Panc1 (cell line): Measurements from ENCODE around the gene MBNL2.

Experiments used
- CTCF ChIP-seq: fragments of 450-650 bp; IDR thresholded peaks from 2 replicates; pipeline ENCODE4 v1.5.1; 2017; ENCODE audit warnings: mild to moderate bottlenecking
- POLR2AphosphoS5 ChIP-seq: IDR thresholded peaks from 2 replicates; pipeline ENCODE4 v1.6.1; 2012; ENCODE audit warnings: mild to moderate bottlenecking, low read depth, low read length, moderate library complexity
- REST ChIP-seq, 2 experiments: IDR thresholded peaks; 2 replicates each; pipeline ENCODE4 v1.6.1; 2011 to 2012; ENCODE audit warnings: low read depth in 2 of 2, control low read depth in 1 of 2, low read length in 1 of 2, mild to moderate bottlenecking in 1 of 2, moderate library complexity in 1 of 2; ENCODE audit not compliant: insufficient read depth in 1 of 2

GRCh38 chr13:97248243-97248642 lies 26.1 kb downstream of the MBNL2 start:
- TF ChIP-seq CTCF = no peak
- no peak for TF ChIP-seq POLR2AphosphoS5
- no peak for TF ChIP-seq REST (IDR thresholded peaks at IDR 0.05; ENCODE audit: insufficient read depth in 1 of 2, low read depth in 2 of 2, low read length in 1 of 2)
